GM19043 (cell line): ENCODE measurements around the gene SHISAL1.

ENCODE experiments used
- ATAC-seq: cut with Tn5 transposase; IDR thresholded peaks from one replicate; pipeline ENCODE4 v1.9.1; 2021; ENCODE audit warnings: low read depth; ENCODE audit not compliant: unreplicated experiment

Gene SHISAL1

GRCh38 chr22:44312766-44313165 is at the start of gene SHISAL1:
Gene SHISAL1 (minus strand): TSS chr22:44312951. CDS start chr22:44300945, 12,006 bp downstream.
- ATAC-seq, result no peak

- ATAC-seq, result no peak
Observed at GRCh38 chr22:44361391-44362126, 48.8 kb upstream of the SHISAL1 start.

GRCh38 chr22:44360668-44361381 is 48.1 kb upstream of the SHISAL1 start:
- no peak for ATAC-seq

GRCh38 chr22:44360306-44360667 is 47.5 kb upstream of the SHISAL1 start:
- ATAC-seq, result no peak

- ATAC-seq, result no peak
Observed at GRCh38 chr22:44359496-44360110, 46.9 kb upstream of the SHISAL1 start.

- ATAC-seq, result no peak
Observed at GRCh38 chr22:44358709-44359440, 46.1 kb upstream of the SHISAL1 start.

- ATAC-seq, result no peak
Observed at GRCh38 chr22:44357966-44358465, 45.3 kb upstream of the SHISAL1 start.

- ATAC-seq, result no peak
Observed at GRCh38 chr22:44357296-44357965, 44.7 kb upstream of the SHISAL1 start.

GRCh38 chr22:44355716-44356070 is 42.9 kb upstream of the SHISAL1 start:
- ATAC-seq, result no peak

GRCh38 chr22:44354288-44354687 is 41.5 kb upstream of the SHISAL1 start:
- ATAC-seq, result no peak

- ATAC-seq, result no peak
Observed at GRCh38 chr22:44353041-44353440, 40.3 kb upstream of the SHISAL1 start.

- no peak for ATAC-seq
Observed at GRCh38 chr22:44352378-44353035, 39.8 kb upstream of the SHISAL1 start.

- no peak for ATAC-seq
Observed at GRCh38 chr22:44351685-44352377, 39.1 kb upstream of the SHISAL1 start.

GRCh38 chr22:44351037-44351436 is 38.3 kb upstream of the SHISAL1 start:
- no peak for ATAC-seq

- no peak for ATAC-seq
Observed at GRCh38 chr22:44349594-44349993, 36.8 kb upstream of the SHISAL1 start.

- ATAC-seq, result no peak
Observed at GRCh38 chr22:44348971-44349560, 36.3 kb upstream of the SHISAL1 start.

GRCh38 chr22:44347549-44347948 is 34.8 kb upstream of the SHISAL1 start:
- ATAC-seq, result no peak

- no peak for ATAC-seq
Observed at GRCh38 chr22:44347080-44347479, 34.3 kb upstream of the SHISAL1 start.

GRCh38 chr22:44345872-44346271 is 33.1 kb upstream of the SHISAL1 start:
- no peak for ATAC-seq
